C4-2B (cell line): ENCODE data around the gene SF3B3.

ENCODE experiments used
- H3K27ac ChIP-seq: fragments of 450-650 bp; 2 replicates; pipeline ENCODE4 v1.5.1; 2017
- CTCF ChIP-seq: fragments of 450-650 bp; conservative IDR thresholded peaks from 2 replicates; pipeline ENCODE4 v1.5.1; 2017; ENCODE audit warnings: mild to moderate bottlenecking
- ZFX ChIP-seq: fragments of 450-650 bp; IDR thresholded peaks from 2 replicates; pipeline ENCODE4 v1.6.1; 2017

SF3B3 gene

GRCh38 chr16:70601576-70602575 lies 78.3 kb downstream of the SF3B3 start:
- H3K27ac ChIP-seq, result no peak overlapping the region
- no peak for TF ChIP-seq CTCF
- no peak for TF ChIP-seq ZFX

GRCh38 chr16:70602831-70603230 lies 79.2 kb downstream of the SF3B3 start:
- no peak for TF ChIP-seq CTCF
- TF ChIP-seq ZFX, result no peak
- H3K27ac ChIP-seq, result no peak overlapping the region

GRCh38 chr16:70604407-70605282 lies 81.0 kb downstream of the SF3B3 start:
- no peak for TF ChIP-seq ZFX
- no peak for TF ChIP-seq CTCF
- no peak overlapping the region for H3K27ac ChIP-seq

- no peak overlapping the region for H3K27ac ChIP-seq
- TF ChIP-seq CTCF (no peak), ZFX (no peak)
Measured at GRCh38 chr16:70605283-70605657, 81.7 kb downstream of the SF3B3 start.

GRCh38 chr16:70608521-70608920 lies 84.9 kb downstream of the SF3B3 start:
- TF ChIP-seq ZFX (no peak), CTCF (no peak)

GRCh38 chr16:70610273-70611223 lies 86.9 kb downstream of the SF3B3 start:
- no peak overlapping the region for H3K27ac ChIP-seq
- TF ChIP-seq CTCF (no peak), ZFX (no peak)

More at GRCh38 chr16:70608521-70608920, 84.9 kb downstream of the SF3B3 start:
- no peak overlapping the region for H3K27ac ChIP-seq
